DOHH2 (cell line): ENCODE results near the gene PCDHGA11.

Experiments
- CTCF ChIP-seq: fragments of 200-600 bp; sonication (generic); IDR thresholded peaks from one replicate; pipeline ENCODE4 v1.5.1; 2014; ENCODE audit warnings: antibody characterized with exemption, mild to moderate bottlenecking, low read depth, low read length; ENCODE audit not compliant: poor library complexity, severe bottlenecking
- EZH2phosphoT487 ChIP-seq: fragments of 200-600 bp; sonication (generic); IDR thresholded peaks from 2 replicates; pipeline ENCODE4 v1.6.1; 2017; ENCODE audit warnings: borderline replicate concordance, mild to moderate bottlenecking, antibody characterized with exemption, low read length, moderate library complexity, mixed read lengths

- TF ChIP-seq CTCF: no peak
- no peak for TF ChIP-seq EZH2phosphoT487
Observed at GRCh38 chr5:141465351-141465750, 44.5 kb downstream of the PCDHGA11 start.
